ENCODE results near the gene SRRM3. TPM values are rescaled to one million over a fixed set of nuclear protein-coding genes. Genes with fewer than 3 reads are reported as not detected.
"Not testable (repeated sequence)": the region's sequence is repeated elsewhere in the genome, so short reads cannot be mapped to it uniquely, and the experiment has no call there.

SRRM3 gene
- polyA plus RNA-seq, 2 donors, result 10.4 to 23.6 TPM

GRCh38 chr7:76267107-76267893, 65.6 kb downstream of the SRRM3 start:
- Histone ChIP-seq H3K4me3 (ENCODE audit: low read depth in 1 of 2, low read length in 2 of 2) (peak overlapping the region; percentile 39 to 42), H3K27me3 (ENCODE audit: control insufficient read depth in 1 of 2, insufficient read depth in 2 of 2, low read length in 2 of 2) (peaks cover 0 to 3% of the 10 kb centered on the region in 2 donors)
- WGBS, 2 donors, result 1 to 2% methylated on average over 40 to 68 of the region's 68 CpGs

DNA sequence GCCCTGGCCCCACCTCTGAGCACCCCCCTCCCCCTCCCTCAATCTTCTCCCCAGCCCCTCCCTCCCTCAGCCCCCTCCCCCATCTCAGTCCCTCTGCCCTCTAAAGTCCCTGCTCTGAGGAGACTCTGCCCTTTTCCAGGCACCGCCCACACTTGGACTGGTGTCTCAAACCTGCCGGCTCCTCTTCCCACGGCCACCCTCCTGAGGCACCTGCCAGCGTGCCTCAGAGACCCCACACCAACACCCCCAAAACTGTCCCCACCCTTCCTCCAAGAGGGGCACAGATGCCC, 66.1 kb downstream of the SRRM3 start:
- Histone ChIP-seq H3K9me3 (ENCODE audit: control insufficient read depth in 2 of 2, insufficient read depth in 1 of 2, low read depth in 1 of 2, low read length in 1 of 2) (no peaks in the 10 kb centered on the region), H3K4me3 (ENCODE audit: low read depth in 1 of 2, low read length in 2 of 2) (no peak overlapping the region), H3K4me1 (ENCODE audit: control insufficient read depth in 2 of 2, insufficient read depth in 2 of 2, low read length in 1 of 2) (peaks cover 5 to 6% of the 10 kb centered on the region in 2 donors), H3K36me3 (ENCODE audit: control insufficient read depth in 2 of 2, insufficient read depth in 2 of 2, low read length in 1 of 2) (no peaks in the 10 kb centered on the region), H3K27ac (ENCODE audit: low read depth in 2 of 2, low read length in 1 of 2) (no peak overlapping the region), H3K27me3 (ENCODE audit: control insufficient read depth in 1 of 2, insufficient read depth in 2 of 2, low read length in 2 of 2) (peaks cover 0 to 3% of the 10 kb centered on the region in 2 donors)
- 19 to 20% methylated on average over 4 of the region's 4 CpGs for WGBS, 2 donors

More at GRCh38 chr7:76267107-76267893, 65.6 kb downstream of the SRRM3 start:
- Histone ChIP-seq H3K27ac (ENCODE audit: low read depth in 2 of 2, low read length in 1 of 2) (no peak overlapping the region), H3K36me3 (ENCODE audit: control insufficient read depth in 2 of 2, insufficient read depth in 2 of 2, low read length in 1 of 2) (no peaks in the 10 kb centered on the region), H3K9me3 (ENCODE audit: control insufficient read depth in 2 of 2, insufficient read depth in 1 of 2, low read depth in 1 of 2, low read length in 1 of 2) (no peaks in the 10 kb centered on the region), H3K4me1 (ENCODE audit: control insufficient read depth in 2 of 2, insufficient read depth in 2 of 2, low read length in 1 of 2) (peaks cover 5 to 6% of the 10 kb centered on the region in 2 donors)

- 42 to 54% methylated on average over 5 of the region's 5 CpGs for WGBS, 2 donors
- Histone ChIP-seq H3K4me1 (ENCODE audit: control insufficient read depth in 2 of 2, insufficient read depth in 2 of 2, low read length in 1 of 2) (peaks cover 5 to 6% of the 10 kb centered on the region in 2 donors), H3K9me3 (ENCODE audit: control insufficient read depth in 2 of 2, insufficient read depth in 1 of 2, low read depth in 1 of 2, low read length in 1 of 2) (no peaks in the 10 kb centered on the region), H3K36me3 (ENCODE audit: control insufficient read depth in 2 of 2, insufficient read depth in 2 of 2, low read length in 1 of 2) (no peaks in the 10 kb centered on the region), H3K27ac (ENCODE audit: low read depth in 2 of 2, low read length in 1 of 2) (no peak overlapping the region), H3K27me3 (ENCODE audit: control insufficient read depth in 1 of 2, insufficient read depth in 2 of 2, low read length in 2 of 2) (peaks cover 0 to 3% of the 10 kb centered on the region in 2 donors), H3K4me3 (ENCODE audit: low read depth in 1 of 2, low read length in 2 of 2) (no peak overlapping the region)
Observed at GRCh38 chr7:76268376-76268775, 66.7 kb downstream of the SRRM3 start.

GRCh38 chr7:76269895-76270294, 68.2 kb downstream of the SRRM3 start:
- H3K4me1 ChIP-seq (ENCODE audit: control insufficient read depth in 2 of 2, insufficient read depth in 2 of 2, low read length in 1 of 2), result peaks cover 5 to 6% of the 10 kb centered on the region in 2 donors
- H3K9me3 ChIP-seq (ENCODE audit: control insufficient read depth in 2 of 2, insufficient read depth in 1 of 2, low read depth in 1 of 2, low read length in 1 of 2), result no peaks in the 10 kb centered on the region
- 22 to 24% methylated on average over 5 of the region's 5 CpGs for WGBS, 2 donors
- H3K27me3 ChIP-seq (ENCODE audit: control insufficient read depth in 1 of 2, insufficient read depth in 2 of 2, low read length in 2 of 2), result peaks cover 0 to 3% of the 10 kb centered on the region in 2 donors
- H3K4me3 ChIP-seq (ENCODE audit: low read depth in 1 of 2, low read length in 2 of 2), result no peak overlapping the region
- no peak overlapping the region for H3K27ac ChIP-seq (ENCODE audit: low read depth in 2 of 2, low read length in 1 of 2)
- H3K36me3 ChIP-seq (ENCODE audit: control insufficient read depth in 2 of 2, insufficient read depth in 2 of 2, low read length in 1 of 2), result no peaks in the 10 kb centered on the region

DNA sequence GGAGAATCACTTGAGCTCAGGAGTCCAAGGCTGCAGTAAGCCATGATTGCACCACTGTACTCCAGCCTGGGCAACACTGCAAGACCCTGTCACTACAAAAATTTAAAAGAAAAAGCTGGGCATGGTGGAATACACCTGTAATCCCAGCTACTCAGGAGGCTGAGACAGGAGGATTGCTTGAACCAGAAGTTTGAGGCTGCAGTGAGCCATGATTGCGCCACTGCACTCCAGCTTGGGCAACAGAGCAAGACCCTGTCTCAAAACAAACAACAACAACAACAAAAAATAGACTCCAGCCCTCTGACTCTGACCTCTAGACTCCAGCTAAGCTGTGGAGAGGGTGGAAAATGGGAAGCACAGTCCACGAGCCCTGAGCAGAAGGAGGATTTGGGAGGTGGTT, 69.7 kb downstream of the SRRM3 start:
- not testable (repeated sequence) for H3K36me3 ChIP-seq (ENCODE audit: control insufficient read depth in 2 of 2, insufficient read depth in 2 of 2, low read length in 1 of 2); H3K27ac ChIP-seq (ENCODE audit: low read depth in 2 of 2, low read length in 1 of 2); H3K9me3 ChIP-seq (ENCODE audit: control insufficient read depth in 2 of 2, insufficient read depth in 1 of 2, low read depth in 1 of 2, low read length in 1 of 2); H3K4me1 ChIP-seq (ENCODE audit: control insufficient read depth in 2 of 2, insufficient read depth in 2 of 2, low read length in 1 of 2); H3K4me3 ChIP-seq (ENCODE audit: low read depth in 1 of 2, low read length in 2 of 2); H3K27me3 ChIP-seq (ENCODE audit: control insufficient read depth in 1 of 2, insufficient read depth in 2 of 2, low read length in 2 of 2)
- 89 to 93% methylated on average over 2 of the region's 2 CpGs for WGBS, 2 donors

DNA sequence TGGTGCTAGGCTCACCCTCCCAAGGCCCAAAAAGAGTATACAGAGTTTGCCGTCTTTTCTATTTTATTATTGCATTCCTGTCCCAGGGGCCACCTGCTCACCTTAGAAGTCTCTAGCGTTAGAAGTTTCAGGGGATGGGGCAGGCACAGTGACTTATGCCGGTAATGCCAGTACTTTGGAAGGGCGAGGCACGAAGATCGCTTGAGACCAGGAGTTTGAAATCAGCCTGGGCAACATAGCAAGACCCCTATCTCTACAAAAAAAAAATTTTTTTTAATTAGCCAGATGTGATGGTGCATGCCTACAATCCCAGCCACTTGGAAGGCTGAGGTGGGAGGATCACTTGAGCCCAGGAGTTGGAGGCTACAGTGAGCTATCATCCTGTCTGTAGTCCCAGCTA, 70.4 kb downstream of the SRRM3 start:
- Histone ChIP-seq H3K4me1 (ENCODE audit: control insufficient read depth in 2 of 2, insufficient read depth in 2 of 2, low read length in 1 of 2) (peaks cover 3 to 5% of the 10 kb centered on the region in 2 donors), H3K36me3 (ENCODE audit: control insufficient read depth in 2 of 2, insufficient read depth in 2 of 2, low read length in 1 of 2) (no peaks in the 10 kb centered on the region), H3K9me3 (ENCODE audit: control insufficient read depth in 2 of 2, insufficient read depth in 1 of 2, low read depth in 1 of 2, low read length in 1 of 2) (no peaks in the 10 kb centered on the region), H3K27me3 (ENCODE audit: control insufficient read depth in 1 of 2, insufficient read depth in 2 of 2, low read length in 2 of 2) (peaks cover 0 to 3% of the 10 kb centered on the region in 2 donors), H3K27ac (ENCODE audit: low read depth in 2 of 2, low read length in 1 of 2) (no peak overlapping the region), H3K4me3 (ENCODE audit: low read depth in 1 of 2, low read length in 2 of 2) (no peak overlapping the region)
- 87 to 95% methylated on average over 6 of the region's 6 CpGs for WGBS, 2 donors

- Histone ChIP-seq H3K27me3 (ENCODE audit: control insufficient read depth in 1 of 2, insufficient read depth in 2 of 2, low read length in 2 of 2) (no peaks in the 10 kb centered on the region), H3K36me3 (ENCODE audit: control insufficient read depth in 2 of 2, insufficient read depth in 2 of 2, low read length in 1 of 2) (no peaks in the 10 kb centered on the region), H3K4me1 (ENCODE audit: control insufficient read depth in 2 of 2, insufficient read depth in 2 of 2, low read length in 1 of 2) (peaks cover 0 to 3% of the 10 kb centered on the region in 2 donors), H3K4me3 (ENCODE audit: low read depth in 1 of 2, low read length in 2 of 2) (no peak overlapping the region), H3K27ac (ENCODE audit: low read depth in 2 of 2, low read length in 1 of 2) (no peak overlapping the region), H3K9me3 (ENCODE audit: control insufficient read depth in 2 of 2, insufficient read depth in 1 of 2, low read depth in 1 of 2, low read length in 1 of 2) (no peaks in the 10 kb centered on the region)
- 31 to 45% methylated on average over 7 of the region's 7 CpGs for WGBS, 2 donors
Observed at GRCh38 chr7:76272851-76273497, 71.3 kb downstream of the SRRM3 start.

GRCh38 chr7:76273503-76273902, 71.8 kb downstream of the SRRM3 start:
- H3K4me1 ChIP-seq (ENCODE audit: control insufficient read depth in 2 of 2, insufficient read depth in 2 of 2, low read length in 1 of 2), result no peaks in the 10 kb centered on the region
- H3K4me3 ChIP-seq (ENCODE audit: low read depth in 1 of 2, low read length in 2 of 2), result no peak overlapping the region
- no peaks in the 10 kb centered on the region for H3K27me3 ChIP-seq (ENCODE audit: control insufficient read depth in 1 of 2, insufficient read depth in 2 of 2, low read length in 2 of 2)
- H3K9me3 ChIP-seq (ENCODE audit: control insufficient read depth in 2 of 2, insufficient read depth in 1 of 2, low read depth in 1 of 2, low read length in 1 of 2), result no peaks in the 10 kb centered on the region
- no peaks in the 10 kb centered on the region for H3K36me3 ChIP-seq (ENCODE audit: control insufficient read depth in 2 of 2, insufficient read depth in 2 of 2, low read length in 1 of 2)
- no peak overlapping the region for H3K27ac ChIP-seq (ENCODE audit: low read depth in 2 of 2, low read length in 1 of 2)
- WGBS, 2 donors, result 71 to 81% methylated on average over 5 of the region's 5 CpGs

DNA sequence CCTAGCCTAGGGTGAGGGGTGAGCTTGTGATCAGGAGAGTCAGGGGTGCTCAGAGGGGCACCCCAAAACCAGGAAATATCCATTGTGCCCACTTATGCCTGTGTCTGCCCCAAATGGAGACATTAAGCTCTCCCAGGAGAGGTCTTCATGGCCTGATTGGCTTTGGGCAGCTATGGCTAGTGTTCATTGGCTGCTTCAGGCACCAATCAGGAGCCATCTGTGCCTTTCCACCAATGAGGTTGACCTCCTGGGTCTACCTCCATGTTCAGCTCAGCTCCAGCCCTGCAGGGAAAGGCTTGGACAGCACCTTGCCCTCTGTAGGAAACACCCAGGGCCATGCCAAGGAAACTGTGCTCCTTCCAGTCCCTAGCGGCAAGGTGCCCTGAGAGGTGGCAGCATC, 76.8 kb downstream of the SRRM3 start:
- 95 to 100% methylated on average over 1 of the region's 1 CpG for WGBS, 2 donors
- no peak overlapping the region for H3K4me3 ChIP-seq (ENCODE audit: low read depth in 1 of 2, low read length in 2 of 2)
- H3K36me3 ChIP-seq (ENCODE audit: control insufficient read depth in 2 of 2, insufficient read depth in 2 of 2, low read length in 1 of 2), result no peaks in the 10 kb centered on the region
- no peaks in the 10 kb centered on the region for H3K27me3 ChIP-seq (ENCODE audit: control insufficient read depth in 1 of 2, insufficient read depth in 2 of 2, low read length in 2 of 2)
- H3K9me3 ChIP-seq (ENCODE audit: control insufficient read depth in 2 of 2, insufficient read depth in 1 of 2, low read depth in 1 of 2, low read length in 1 of 2), result no peaks in the 10 kb centered on the region
- H3K27ac ChIP-seq (ENCODE audit: low read depth in 2 of 2, low read length in 1 of 2), result no peak overlapping the region
- H3K4me1 ChIP-seq (ENCODE audit: control insufficient read depth in 2 of 2, insufficient read depth in 2 of 2, low read length in 1 of 2), result peaks cover 3 to 9% of the 10 kb centered on the region in 2 donors

DNA sequence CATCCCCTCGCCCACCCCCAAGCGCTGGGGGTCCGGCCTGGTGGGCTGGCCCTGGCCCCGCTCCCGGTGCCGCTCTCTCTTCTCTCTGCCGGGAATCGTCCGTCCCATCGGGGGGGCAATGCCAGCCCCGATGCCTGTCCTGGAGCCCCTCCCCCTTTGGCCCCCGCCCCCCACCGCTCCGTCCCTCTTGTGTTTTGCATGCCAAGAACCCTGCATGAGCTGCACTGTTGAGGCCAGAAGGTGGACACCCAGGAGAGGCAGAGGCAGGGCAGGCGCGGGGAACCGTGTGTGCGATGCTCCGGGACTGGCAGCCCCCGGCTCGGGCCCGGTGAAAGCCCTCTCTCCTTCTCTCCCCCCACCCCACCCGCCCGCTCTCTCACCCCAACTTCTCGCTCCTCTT, 78.7 kb downstream of the SRRM3 start:
- Histone ChIP-seq H3K9me3 (ENCODE audit: control insufficient read depth in 2 of 2, insufficient read depth in 1 of 2, low read depth in 1 of 2, low read length in 1 of 2) (no peaks in the 10 kb centered on the region), H3K4me3 (ENCODE audit: low read depth in 1 of 2, low read length in 2 of 2) (no peak overlapping the region), H3K36me3 (ENCODE audit: control insufficient read depth in 2 of 2, insufficient read depth in 2 of 2, low read length in 1 of 2) (no peaks in the 10 kb centered on the region), H3K27ac (ENCODE audit: low read depth in 2 of 2, low read length in 1 of 2) (no peak overlapping the region), H3K4me1 (ENCODE audit: control insufficient read depth in 2 of 2, insufficient read depth in 2 of 2, low read length in 1 of 2) (peaks cover 3 to 9% of the 10 kb centered on the region in 2 donors), H3K27me3 (ENCODE audit: control insufficient read depth in 1 of 2, insufficient read depth in 2 of 2, low read length in 2 of 2) (no peaks in the 10 kb centered on the region)
- WGBS, 2 donors, result 32 to 34% methylated on average over 15 to 25 of the region's 25 CpGs
